SIG-M5 (cell line): Measurements from ENCODE around the gene TMEM248.
A peak's percentile ranks its signal among the peaks of the same experiment; 100 is the strongest.
"Not testable (repeated sequence)": the region's sequence is repeated elsewhere in the genome, so short reads cannot be mapped to it uniquely, and the experiment has no call there.

Experiments used
- DNase-seq: peaks from one replicate; lab custom pipeline; 2025; lab: John Stamatoyannopoulos, UW

Gene TMEM248

GRCh38 chr7:66952343-66953043, 31.5 kb downstream of the TMEM248 start:
- DNase-seq, result no peak

GRCh38 chr7:66953044-66953427, 32.0 kb downstream of the TMEM248 start:
- DNase-seq, result no peak

- no peak for DNase-seq
Measured at GRCh38 chr7:66957595-66958290, 36.7 kb downstream of the TMEM248 start.

- no peak for DNase-seq
Measured at GRCh38 chr7:66958538-66959350, 37.7 kb downstream of the TMEM248 start.

- no peak for DNase-seq
Measured at GRCh38 chr7:66960192-66960591, 39.2 kb downstream of the TMEM248 start.

GRCh38 chr7:66961096-66961495, 40.1 kb downstream of the TMEM248 start:
- no peak for DNase-seq

- DNase-seq, result no peak
Measured at GRCh38 chr7:66964411-66964810, 43.4 kb downstream of the TMEM248 start.

- DNase-seq, result no peak
Measured at GRCh38 chr7:66967029-66967428, 46.0 kb downstream of the TMEM248 start.

- DNase-seq, result not testable (repeated sequence)
Measured at GRCh38 chr7:66969001-66969400, 48.0 kb downstream of the TMEM248 start.

- no peak for DNase-seq
Measured at GRCh38 chr7:66970310-66970709, 49.3 kb downstream of the TMEM248 start.

- DNase-seq, result no peak
Measured at GRCh38 chr7:66974986-66975590, 54.1 kb downstream of the TMEM248 start.

- DNase-seq, result not testable (repeated sequence)
Measured at GRCh38 chr7:66978312-66978711, 57.3 kb downstream of the TMEM248 start.

GRCh38 chr7:66979013-66979412, 58.0 kb downstream of the TMEM248 start:
- DNase-seq, result not testable (repeated sequence)

GRCh38 chr7:66980336-66980735, 59.3 kb downstream of the TMEM248 start:
- DNase-seq, result not testable (repeated sequence)

- not testable (repeated sequence) for DNase-seq
Measured at GRCh38 chr7:66989552-66989951, 68.5 kb downstream of the TMEM248 start.

GRCh38 chr7:66994051-66994450, 73.0 kb downstream of the TMEM248 start:
- DNase-seq, result not testable (repeated sequence)

GRCh38 chr7:66994691-66995049, 73.6 kb downstream of the TMEM248 start:
- DNase-seq, result peak; percentile 11

GRCh38 chr7:66995050-66995776, 74.2 kb downstream of the TMEM248 start, which contains the start of gene SBDS:
Gene SBDS (minus strand): TSS chr7:66995586. CDS start chr7:66995417, 169 bp downstream.
- peak; percentile 69 for DNase-seq

- peak; percentile 88 for DNase-seq
Measured at GRCh38 chr7:66996444-66997191, 75.6 kb downstream of the TMEM248 start, which contains the start of gene TYW1. Gene TYW1 (plus strand): TSS chr7:66996833. CDS start chr7:66996979, 146 bp downstream.

GRCh38 chr7:67000601-67001258, 79.7 kb downstream of the TMEM248 start:
- not testable (repeated sequence) for DNase-seq
